ENCODE data around the gene ZNF865.

DNA sequence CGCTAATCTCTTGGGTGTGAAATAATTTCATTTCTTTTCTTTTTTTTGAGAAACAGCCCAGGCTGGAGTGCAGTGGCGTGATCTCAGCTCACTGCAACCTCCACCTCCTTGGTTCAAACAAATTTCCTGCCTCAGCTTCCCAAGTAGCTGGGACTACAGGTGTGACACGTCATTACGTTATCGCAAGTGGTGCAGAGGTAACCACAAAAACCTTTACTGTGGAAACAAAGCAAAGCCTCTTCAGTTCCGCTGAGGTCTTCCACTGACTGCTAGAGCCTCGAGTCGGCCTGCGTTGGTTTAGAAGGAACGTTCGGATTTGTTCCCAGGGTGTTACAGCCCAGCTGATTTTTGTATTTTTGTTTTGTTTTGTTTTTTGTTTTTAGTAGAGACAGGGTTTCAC is 20.9 kb downstream of the ZNF865 start:
- TF ChIP-seq GATA2 (IDR thresholded peaks at IDR 0.05; ENCODE audit: low read depth, low read length) (no peak), GATA3 (IDR thresholded peaks at IDR 0.05; ENCODE audit: low read depth, low read length) (no peak)
